GM19351 (cell line): Measurements from ENCODE around the gene SERPINA3.
"Not testable (repeated sequence)": the region's sequence is repeated elsewhere in the genome, so short reads cannot be mapped to it uniquely, and the experiment has no call there.

Source experiments
- ATAC-seq: cut with Tn5 transposase; IDR thresholded peaks from one replicate; pipeline ENCODE4 v1.9.1; 2021; ENCODE audit warnings: mild to moderate bottlenecking, moderate library complexity; ENCODE audit not compliant: unreplicated experiment

The SERPINA3 gene

GRCh38 chr14:94584591-94585280, 27.5 kb upstream of the SERPINA3 start:
- no peak for ATAC-seq

GRCh38 chr14:94586635-94587034, 25.6 kb upstream of the SERPINA3 start:
- ATAC-seq, result no peak

GRCh38 chr14:94588311-94588710, 23.9 kb upstream of the SERPINA3 start:
- ATAC-seq, result no peak

- ATAC-seq, result no peak
Measured at GRCh38 chr14:94591073-94591472, 21.1 kb upstream of the SERPINA3 start.

GRCh38 chr14:94591871-94592270, 20.3 kb upstream of the SERPINA3 start:
- ATAC-seq, result no peak

- ATAC-seq, result no peak
Measured at GRCh38 chr14:94592457-94592856, 19.7 kb upstream of the SERPINA3 start.

- ATAC-seq, result no peak
Measured at GRCh38 chr14:94593376-94593748, 18.8 kb upstream of the SERPINA3 start.

GRCh38 chr14:94593749-94594431, 18.3 kb upstream of the SERPINA3 start:
- ATAC-seq, result no peak

GRCh38 chr14:94594441-94594840, 17.8 kb upstream of the SERPINA3 start:
- no peak for ATAC-seq

GRCh38 chr14:94595912-94596311, 16.3 kb upstream of the SERPINA3 start:
- no peak for ATAC-seq

- no peak for ATAC-seq
Measured at GRCh38 chr14:94596361-94596760, 15.8 kb upstream of the SERPINA3 start.

GRCh38 chr14:94597788-94598187, 14.4 kb upstream of the SERPINA3 start:
- ATAC-seq, result no peak

- no peak for ATAC-seq
Measured at GRCh38 chr14:94598506-94598815, 13.7 kb upstream of the SERPINA3 start.

GRCh38 chr14:94598816-94599655, 13.2 kb upstream of the SERPINA3 start:
- no peak for ATAC-seq

- ATAC-seq, result no peak
Measured at GRCh38 chr14:94599656-94600004, 12.6 kb upstream of the SERPINA3 start.

- ATAC-seq, result no peak
Measured at GRCh38 chr14:94600148-94600545, 12.0 kb upstream of the SERPINA3 start.

- no peak for ATAC-seq
Measured at GRCh38 chr14:94601884-94602391, 10.3 kb upstream of the SERPINA3 start.

- no peak for ATAC-seq
Measured at GRCh38 chr14:94602722-94603121, 9.5 kb upstream of the SERPINA3 start.

GRCh38 chr14:94605361-94605760, 6.8 kb upstream of the SERPINA3 start:
- no peak for ATAC-seq

GRCh38 chr14:94608966-94609365, 3.2 kb upstream of the SERPINA3 start:
- ATAC-seq, result not testable (repeated sequence)

- ATAC-seq, result no peak
Measured at GRCh38 chr14:94611179-94611578, 1.0 kb upstream of the SERPINA3 start.
